Omental fat pad (tissue), 4 donors: Measurements from ENCODE around the gene SOBP. TPM values are rescaled to one million over a fixed set of nuclear protein-coding genes. Genes with fewer than 3 reads are reported as not detected.

ENCODE experiments used
- ATAC-seq: fragments of 150-250 bp; one replicate; pipeline ENCODE4 v1.9.1; 2016; ENCODE audit warnings: mild to moderate bottlenecking, moderate library complexity; ENCODE audit not compliant: low FRiP score
- DNase-seq: peaks from one replicate; pipeline ENCODE4 v3.0.0-alpha.2; 2019; ENCODE audit warnings: low spot score
- total RNA-seq, 4 donors: library from RNA; depleted of rRNA; stranded (reverse); fragments of >200 nt; gene quantifications; one replicate each; pipeline ENCODE4 v1.1.0, GENCODE V29; 2016
- TF ChIP-seq, protein P1 (sequence below), 3 donors: fragments of 450-650 bp; IDR thresholded peaks; one replicate each; pipeline ENCODE4 v1.5.1; 2016 to 2017; ENCODE audit warnings: antibody characterized with exemption in 3 of 3, mild to moderate bottlenecking in 3 of 3, moderate library complexity in 2 of 3

Gene SOBP
- total RNA-seq, 4 donors from 2014 or later = 1.9 to 9.6 (median 4.0) TPM

DNA sequence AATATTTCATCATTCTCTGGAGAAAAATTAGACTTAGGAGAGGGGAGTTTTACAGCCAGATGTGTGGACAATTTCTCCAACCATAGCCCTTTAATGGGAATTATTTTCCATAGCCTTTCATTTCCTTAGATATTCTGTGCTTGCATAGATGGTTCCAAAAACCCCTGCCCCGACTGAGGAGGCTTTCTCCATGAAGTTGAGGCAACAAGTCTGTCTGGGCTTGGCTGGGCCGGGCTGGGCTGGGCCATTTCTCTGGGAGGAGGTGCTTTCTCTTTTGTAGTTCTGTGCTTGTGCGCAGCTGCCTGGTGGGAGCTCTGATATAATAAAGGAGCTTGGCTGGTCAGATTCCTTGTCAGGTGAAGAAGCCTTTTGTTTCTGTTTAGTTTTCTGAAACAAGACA, 71.4 kb downstream of the SOBP start:
- TF ChIP-seq, protein P1, sequence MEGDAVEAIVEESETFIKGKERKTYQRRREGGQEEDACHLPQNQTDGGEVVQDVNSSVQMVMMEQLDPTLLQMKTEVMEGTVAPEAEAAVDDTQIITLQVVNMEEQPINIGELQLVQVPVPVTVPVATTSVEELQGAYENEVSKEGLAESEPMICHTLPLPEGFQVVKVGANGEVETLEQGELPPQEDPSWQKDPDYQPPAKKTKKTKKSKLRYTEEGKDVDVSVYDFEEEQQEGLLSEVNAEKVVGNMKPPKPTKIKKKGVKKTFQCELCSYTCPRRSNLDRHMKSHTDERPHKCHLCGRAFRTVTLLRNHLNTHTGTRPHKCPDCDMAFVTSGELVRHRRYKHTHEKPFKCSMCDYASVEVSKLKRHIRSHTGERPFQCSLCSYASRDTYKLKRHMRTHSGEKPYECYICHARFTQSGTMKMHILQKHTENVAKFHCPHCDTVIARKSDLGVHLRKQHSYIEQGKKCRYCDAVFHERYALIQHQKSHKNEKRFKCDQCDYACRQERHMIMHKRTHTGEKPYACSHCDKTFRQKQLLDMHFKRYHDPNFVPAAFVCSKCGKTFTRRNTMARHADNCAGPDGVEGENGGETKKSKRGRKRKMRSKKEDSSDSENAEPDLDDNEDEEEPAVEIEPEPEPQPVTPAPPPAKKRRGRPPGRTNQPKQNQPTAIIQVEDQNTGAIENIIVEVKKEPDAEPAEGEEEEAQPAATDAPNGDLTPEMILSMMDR (IDR thresholded peaks at IDR 0.05) = no peak
- no peak for ATAC-seq
- DNase-seq = no peak

DNA sequence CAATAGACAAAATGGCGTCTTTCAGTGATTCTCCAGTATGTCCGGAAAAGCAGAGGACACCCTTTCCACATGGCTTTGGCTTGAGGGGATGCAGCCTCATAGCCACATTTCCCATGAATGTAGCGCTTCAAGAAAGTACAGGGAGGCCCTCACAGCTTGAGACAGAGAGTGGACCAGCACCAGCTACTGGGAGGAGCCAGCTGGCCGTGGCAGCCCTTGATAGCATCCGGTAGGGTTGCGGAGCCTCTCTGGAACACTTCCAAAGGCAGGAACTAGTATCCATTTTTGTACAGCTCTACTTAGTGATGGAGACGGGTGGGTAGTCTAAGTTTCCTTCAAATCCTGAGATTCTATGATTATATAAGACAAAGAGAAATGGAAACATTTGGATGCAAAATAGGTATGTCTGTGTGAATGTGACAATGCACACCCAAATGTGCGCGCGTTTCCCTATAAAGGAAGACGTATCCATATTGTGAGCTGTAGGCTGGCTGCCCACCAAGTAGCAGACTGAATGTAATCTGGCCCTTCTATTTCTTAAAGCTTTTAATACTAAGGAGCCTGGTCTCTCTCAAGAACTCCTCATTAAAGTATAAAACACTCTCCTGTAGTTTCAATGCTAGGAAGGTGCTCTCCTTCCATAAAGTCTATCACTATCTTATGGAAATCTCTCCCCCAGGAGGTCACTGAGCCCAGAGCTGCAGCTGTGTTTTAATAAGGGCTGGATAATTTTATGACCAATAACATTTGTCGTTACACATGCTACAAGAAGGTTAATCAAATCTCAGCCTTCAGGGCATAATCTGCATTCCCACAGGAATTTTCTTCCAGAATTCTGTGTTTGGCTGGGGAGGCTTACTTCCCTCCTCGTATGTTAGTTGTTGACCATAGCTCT, 74.0 kb downstream of the SOBP start:
- DNase-seq = no peak
- TF ChIP-seq, protein P1 (IDR thresholded peaks at IDR 0.05) = no peak
- no peak for ATAC-seq

DNA sequence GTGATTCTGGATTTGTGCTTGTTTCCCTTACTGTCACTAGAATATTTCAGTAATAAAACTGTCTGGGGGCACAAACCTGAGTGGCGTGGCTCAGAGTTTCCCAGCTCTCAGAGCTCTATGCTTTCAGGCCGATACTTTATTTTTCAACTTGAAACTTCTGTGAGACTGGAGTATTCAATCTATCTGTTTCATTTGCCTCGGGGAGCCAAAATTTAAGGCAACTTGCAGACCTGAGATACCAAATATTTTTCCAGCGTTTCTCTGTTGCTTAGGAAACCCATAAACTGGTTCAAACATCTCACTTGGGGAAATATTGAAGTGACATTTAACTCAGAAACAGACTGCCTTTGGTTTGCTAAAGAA, 74.7 kb downstream of the SOBP start:
- no peak for ATAC-seq
- no peak for DNase-seq
- TF ChIP-seq, protein P1 (IDR thresholded peaks at IDR 0.05) = no peak

DNA sequence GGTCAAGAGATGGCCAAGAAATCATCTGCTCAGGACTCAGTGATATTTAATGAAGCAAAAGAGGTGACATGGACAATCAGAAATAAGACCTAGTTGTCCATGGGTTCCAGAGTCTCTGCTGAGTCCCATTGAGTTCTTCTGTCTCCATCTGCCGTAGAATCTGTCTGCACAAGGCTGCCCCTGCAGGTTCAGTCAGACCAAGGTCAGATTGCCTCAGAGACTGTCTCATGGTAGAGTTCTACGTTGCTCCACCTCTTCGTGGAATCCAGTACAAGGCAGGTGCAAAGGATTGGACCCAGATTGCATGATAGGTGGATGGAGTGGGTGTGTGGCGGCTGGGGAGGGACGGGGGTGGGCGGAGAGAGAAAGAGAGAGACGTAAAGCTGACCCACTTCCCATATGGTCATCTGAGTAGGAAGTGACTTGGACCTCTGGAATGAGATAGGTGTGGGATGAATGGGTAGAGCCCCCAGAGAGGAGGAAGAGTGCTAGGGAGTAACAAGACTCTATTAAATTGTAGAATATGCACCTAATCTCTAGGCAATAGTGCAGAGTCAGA, 75.3 kb downstream of the SOBP start:
- DNase-seq = no peak
- TF ChIP-seq, protein P1 (IDR thresholded peaks at IDR 0.05) = no peak
- ATAC-seq = no peak

DNA sequence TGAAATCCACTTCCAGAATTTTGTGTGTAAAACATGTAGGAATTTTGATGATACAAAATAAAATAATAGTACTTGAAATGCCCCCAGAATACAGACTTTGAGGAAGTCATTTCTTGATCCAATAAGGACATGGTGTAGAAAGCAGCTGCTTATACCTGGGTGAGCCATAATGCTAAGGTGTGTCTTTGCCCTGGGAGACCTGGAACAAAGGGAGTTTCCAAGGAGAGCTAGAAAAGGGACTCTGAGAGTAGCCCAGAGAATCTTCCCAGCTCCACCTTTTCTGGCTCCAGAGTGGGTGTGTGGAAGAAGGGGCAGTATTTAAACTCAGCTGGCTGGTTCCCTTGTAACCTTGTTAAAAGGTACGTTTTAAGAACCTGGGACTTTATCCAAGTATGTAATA, 77.7 kb downstream of the SOBP start:
- no peak for DNase-seq
- ATAC-seq = no peak
- TF ChIP-seq, protein P1 (IDR thresholded peaks at IDR 0.05) = no peak

DNA sequence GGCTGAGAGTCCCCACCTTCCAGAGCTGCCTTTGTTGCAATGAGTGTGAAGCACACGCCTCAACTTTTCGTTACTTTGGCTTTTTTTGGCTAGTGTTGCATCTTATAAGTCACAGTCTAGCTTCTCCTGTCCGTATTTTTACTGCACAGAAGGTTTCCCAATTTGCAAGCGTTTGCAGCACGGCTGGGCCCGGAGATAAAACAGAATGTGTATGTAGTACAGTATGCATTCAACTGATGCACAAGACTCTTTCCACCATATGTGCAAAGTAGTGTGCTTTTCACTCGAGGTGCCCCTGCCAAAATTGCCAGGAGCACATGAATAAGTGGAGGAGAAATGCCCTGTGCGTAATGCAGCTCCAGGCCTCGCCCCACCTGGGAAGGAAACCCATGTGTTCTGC, 79.6 kb downstream of the SOBP start:
- ATAC-seq (no peak), DNase-seq (no peak)
- TF ChIP-seq, protein P1 (IDR thresholded peaks at IDR 0.05) = no peak

DNA sequence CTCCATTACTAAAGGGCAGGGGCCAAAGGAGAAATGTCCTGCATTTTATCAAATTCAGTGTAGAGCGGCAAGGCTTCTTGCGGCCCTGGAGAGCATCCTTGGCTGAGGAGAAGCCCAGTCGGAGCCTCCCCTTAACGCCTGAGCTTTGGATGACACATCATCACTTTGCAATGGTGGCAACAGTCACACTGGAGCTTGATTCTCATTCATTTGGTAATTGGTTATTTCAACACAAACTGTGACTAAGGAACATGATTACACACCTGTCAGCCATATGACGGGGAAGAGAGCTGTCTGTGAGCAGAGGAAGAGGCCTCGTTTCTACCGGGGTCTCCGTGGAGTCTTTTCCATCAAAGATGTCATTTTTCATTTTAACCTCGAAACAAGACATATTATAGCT, 81.4 kb downstream of the SOBP start:
- TF ChIP-seq, protein P1 (IDR thresholded peaks at IDR 0.05) = no peak
- no peak for DNase-seq
- no peak for ATAC-seq
